ENCODE measurements around the gene SLC22A1. TPM values are rescaled to one million over a fixed set of nuclear protein-coding genes. Genes with fewer than 3 reads are reported as not detected.
"Not testable (repeated sequence)": the region's sequence is repeated elsewhere in the genome, so short reads cannot be mapped to it uniquely, and the experiment has no call there.

The SLC22A1 gene
- total RNA-seq, 4 donors from 2014 or later: 0.35 to 0.67 (median 0.58) TPM; not detected in 1

GRCh38 chr6:160111806-160112205, 9.8 kb upstream of the SLC22A1 start:
- Histone ChIP-seq H3K9me3 (no peaks in the 10 kb centered on the region), H3K27ac (no peak overlapping the region), H3K4me3 (no peak overlapping the region), H3K4me1 (no peaks in the 10 kb centered on the region), H3K27me3 (no peaks in the 10 kb centered on the region), H3K36me3 (peaks cover 0 to 55% of the 10 kb centered on the region in 2 donors)
- no peak for ATAC-seq
- 66 to 93% methylated on average over 4 of the region's 4 CpGs for WGBS, 2 donors (ENCODE audit: low coverage in 1 of 2)
- TF ChIP-seq POLR2A (IDR thresholded peaks at IDR 0.05) (no peak), POLR2AphosphoS5 (IDR thresholded peaks at IDR 0.05) (no peak), CTCF (IDR thresholded peaks at IDR 0.05) (no peak), EP300 (IDR thresholded peaks at IDR 0.05) (no peak)

- Histone ChIP-seq H3K27ac (no peak overlapping the region), H3K4me1 (no peaks in the 10 kb centered on the region), H3K4me3 (no peak overlapping the region), H3K36me3 (peaks cover 0 to 49% of the 10 kb centered on the region in 2 donors), H3K9me3 (no peaks in the 10 kb centered on the region), H3K27me3 (no peaks in the 10 kb centered on the region)
- TF ChIP-seq CTCF (IDR thresholded peaks at IDR 0.05) (no peak), POLR2AphosphoS5 (IDR thresholded peaks at IDR 0.05) (no peak), EP300 (IDR thresholded peaks at IDR 0.05) (no peak), POLR2A (IDR thresholded peaks at IDR 0.05) (no peak)
- WGBS, 2 donors (ENCODE audit: low coverage in 1 of 2): 91% methylated on average over 6 of the region's 6 CpGs; no CpG with 5 or more reads in 1 of the 2 donors
- ATAC-seq: no peak
These were observed 8.9 kb upstream of the SLC22A1 start for GRCh38 chr6:160112628-160113299.

GRCh38 chr6:160114536-160114935, 7.1 kb upstream of the SLC22A1 start:
- ATAC-seq: not testable (repeated sequence)

GRCh38 chr6:160115421-160115820, 6.2 kb upstream of the SLC22A1 start:
- no CpG with 5 or more reads among the region's 3 CpGs for WGBS, 2 donors (ENCODE audit: low coverage in 1 of 2)
- ATAC-seq: no peak
- Histone ChIP-seq H3K27ac (no peak overlapping the region), H3K4me3 (no peak overlapping the region), H3K9me3 (no peaks in the 10 kb centered on the region), H3K4me1 (no peaks in the 10 kb centered on the region), H3K36me3 (peaks cover 0 to 30% of the 10 kb centered on the region in 2 donors), H3K27me3 (no peaks in the 10 kb centered on the region)
- TF ChIP-seq POLR2A (IDR thresholded peaks at IDR 0.05) (no peak), POLR2AphosphoS5 (IDR thresholded peaks at IDR 0.05) (no peak), CTCF (IDR thresholded peaks at IDR 0.05) (no peak), EP300 (IDR thresholded peaks at IDR 0.05) (no peak)

More at GRCh38 chr6:160114536-160114935, 7.1 kb upstream of the SLC22A1 start:
- no CpG with 5 or more reads among the region's 29 CpGs for WGBS, 2 donors (ENCODE audit: low coverage in 1 of 2)
- not testable (repeated sequence) for H3K4me3 ChIP-seq, H3K27me3 ChIP-seq, H3K9me3 ChIP-seq, H3K27ac ChIP-seq, H3K4me1 ChIP-seq
- peaks cover 0 to 37% of the 10 kb centered on the region in 2 donors for H3K36me3 ChIP-seq

- Histone ChIP-seq H3K27me3 (no peaks in the 10 kb centered on the region), H3K4me3 (no peak overlapping the region), H3K27ac (no peak overlapping the region), H3K4me1 (no peaks in the 10 kb centered on the region), H3K9me3 (no peaks in the 10 kb centered on the region), H3K36me3 (peaks cover 0 to 30% of the 10 kb centered on the region in 2 donors)
- no peak for TF ChIP-seq POLR2AphosphoS5 (IDR thresholded peaks at IDR 0.05)
- no peak for ATAC-seq
- WGBS, 2 donors (ENCODE audit: low coverage in 1 of 2): no CpG with 5 or more reads among the region's 2 CpGs
These were observed 5.2 kb upstream of the SLC22A1 start for GRCh38 chr6:160116411-160116810.

- H3K4me1 ChIP-seq: no peaks in the 10 kb centered on the region
- ATAC-seq: no peak
- TF ChIP-seq POLR2AphosphoS5 (IDR thresholded peaks at IDR 0.05) (no peak), POLR2A (IDR thresholded peaks at IDR 0.05) (no peak), EP300 (IDR thresholded peaks at IDR 0.05) (no peak), CTCF (IDR thresholded peaks at IDR 0.05) (no peak)
- no peak overlapping the region for H3K27ac ChIP-seq
- H3K9me3 ChIP-seq: no peaks in the 10 kb centered on the region
- no peaks in the 10 kb centered on the region for H3K27me3 ChIP-seq
- peaks cover 0 to 34% of the 10 kb centered on the region in 2 donors for H3K36me3 ChIP-seq
- 80% methylated on average over 1 of the region's 6 CpGs; no CpG with 5 or more reads in 1 of the 2 donors for WGBS, 2 donors (ENCODE audit: low coverage in 1 of 2)
- H3K4me3 ChIP-seq: no peak overlapping the region
These were observed 4.5 kb upstream of the SLC22A1 start for GRCh38 chr6:160117137-160117536.

Measured in gastroesophageal sphincter (tissue), 4 donors.